Activated T-helper 1 cell treated with Interleukin-2 at 50 U/mL for 16 hours (primary cell): ENCODE data around the gene OR6C1.
"Not testable (repeated sequence)": the region's sequence is repeated elsewhere in the genome, so short reads cannot be mapped to it uniquely, and the experiment has no call there.

Experiments
- DNase-seq: peaks from one replicate; pipeline ENCODE4 v3.0.0-alpha.2; 2020; ENCODE audit warnings: low read depth

The OR6C1 gene

GRCh38 chr12:55314043-55314442, at the start of gene OR6C1:
OR6C1 (plus strand) TSS chr12:55314343; CDS start chr12:55320600, 6,257 bp downstream.
- DNase-seq = no peak

GRCh38 chr12:55280991-55281390, 33.2 kb upstream of the OR6C1 start:
- no peak for DNase-seq

GRCh38 chr12:55289999-55290398, 24.1 kb upstream of the OR6C1 start:
- DNase-seq = no peak

GRCh38 chr12:55296469-55296868, 17.7 kb upstream of the OR6C1 start, which contains the start of gene OR6C6:
OR6C6 (minus strand) TSS chr12:55296569; CDS start chr12:55295232, 1,337 bp downstream.
- no peak for DNase-seq

GRCh38 chr12:55320201-55320600, 6.1 kb downstream of the OR6C1 start:
- no peak for DNase-seq

GRCh38 chr12:55325801-55326200, 11.7 kb downstream of the OR6C1 start:
- DNase-seq = not testable (repeated sequence)

GRCh38 chr12:55330446-55330845, 16.3 kb downstream of the OR6C1 start, which contains the start of gene OR6C3:
OR6C3 (plus strand) TSS chr12:55330746; CDS start chr12:55331701, 955 bp downstream.
- DNase-seq = no peak

- no peak for DNase-seq
Measured at GRCh38 chr12:55336002-55336401, 21.9 kb downstream of the OR6C1 start.

GRCh38 chr12:55355338-55355737, 41.2 kb downstream of the OR6C1 start:
- DNase-seq = not testable (repeated sequence)

- DNase-seq = no peak
Measured at GRCh38 chr12:55362675-55363074, 48.5 kb downstream of the OR6C1 start, which contains the start of gene OR6C75. OR6C75 (plus strand) TSS chr12:55362975; CDS start chr12:55365111, 2,136 bp downstream.

GRCh38 chr12:55365086-55365485, 50.9 kb downstream of the OR6C1 start:
- no peak for DNase-seq
